HEK293 (cell line): ENCODE measurements around the gene ARHGAP24.
"Not testable (repeated sequence)": the region's sequence is repeated elsewhere in the genome, so short reads cannot be mapped to it uniquely, and the experiment has no call there.

ENCODE experiments used
- CTCF ChIA-PET: fragments of 350-600 bp; formaldehyde crosslinking; extraction: SDS; loops from one replicate; lab custom pipeline; 2021; ENCODE audit warnings: antibody characterized with exemption; lab: Yijun Ruan, JAX
- POLR2A ChIA-PET: fragments of 300-600 bp; formaldehyde crosslinking; extraction: SDS; loops from one replicate; lab custom pipeline; 2020; ENCODE audit warnings: antibody characterized with exemption, inconsistent platforms; lab: Yijun Ruan, JAX
- H3K27ac ChIP-seq: fragments of 200-500 bp; sonication (Bioruptor generic); 2 replicates; pipeline ENCODE4 v1.5.1; 2014; ENCODE audit warnings: low read depth, low read length, control low read depth, inconsistent platforms; ENCODE audit errors: extremely low read depth
- H3K36me3 ChIP-seq, 2 experiments: fragments of 200-500 bp in 1 of 2; sonication (Bioruptor generic) in 1 of 2; 1 replicate in 1 of 2; 2 replicates in 1 of 2; pipeline ENCODE4 v1.5.1; 2014 to 2017; ENCODE audit warnings: inconsistent platforms in 2 of 2, low read length in 2 of 2; ENCODE audit not compliant: control insufficient read depth in 2 of 2, insufficient read depth in 1 of 2
- H3K4me1 ChIP-seq: fragments of 200-500 bp; sonication (Bioruptor generic); 2 replicates; pipeline ENCODE4 v1.5.1; 2014; ENCODE audit warnings: mild to moderate bottlenecking, low read length, inconsistent platforms; ENCODE audit not compliant: control insufficient read depth, insufficient read depth
- H3K4me3 ChIP-seq: 2 replicates; pipeline ENCODE4 v1.5.1; 2011; ENCODE audit warnings: low read depth, mild to moderate bottlenecking, control low read depth, low read length, moderate library complexity
- H3K9me3 ChIP-seq: fragments of 200-500 bp; sonication (Bioruptor generic); 2 replicates; pipeline ENCODE4 v1.5.1; 2014; ENCODE audit warnings: low read depth, low read length, inconsistent platforms; ENCODE audit not compliant: control insufficient read depth, insufficient read depth
- HOXC10 ChIP-seq: sonication (generic); formaldehyde crosslinking; IDR thresholded peaks from 2 replicates; pipeline ENCODE4 v1.8.1; 2023; ENCODE audit warnings: mild to moderate bottlenecking, missing genetic modification reagents
- MZF1 ChIP-seq: fragments of 450-650 bp; formaldehyde crosslinking; IDR thresholded peaks from 2 replicates; pipeline ENCODE4 v1.5.1; 2017; ENCODE audit warnings: missing biosample characterization, missing genetic modification characterization, borderline replicate concordance
- TCF7L2 ChIP-seq: IDR thresholded peaks from 2 replicates; pipeline ENCODE4 v1.6.1; 2011; ENCODE audit warnings: low read depth, mild to moderate bottlenecking, inconsistent platforms, low read length, moderate library complexity, borderline replicate concordance
- ZBTB1 ChIP-seq: fragments of 450-650 bp; formaldehyde crosslinking; IDR thresholded peaks from 2 replicates; pipeline ENCODE4 v1.5.1; 2016; ENCODE audit warnings: missing biosample characterization, missing genetic modification characterization
- ZFHX2 ChIP-seq: fragments of 450-650 bp; formaldehyde crosslinking; conservative IDR thresholded peaks from 2 replicates; pipeline ENCODE4 v1.5.1; 2016; ENCODE audit warnings: missing biosample characterization, missing genetic modification characterization
- ZNF133 ChIP-seq: fragments of 450-650 bp; formaldehyde crosslinking; IDR thresholded peaks from 2 replicates; pipeline ENCODE4 v1.5.1; 2016; ENCODE audit warnings: missing biosample characterization, missing genetic modification characterization
- ZNF138 ChIP-seq: fragments of 450-650 bp; formaldehyde crosslinking; IDR thresholded peaks from 2 replicates; pipeline ENCODE4 v1.5.1; 2016; ENCODE audit warnings: missing biosample characterization, missing genetic modification characterization, borderline replicate concordance
- ZNF140 ChIP-seq: fragments of 450-650 bp; formaldehyde crosslinking; IDR thresholded peaks from 2 replicates; pipeline ENCODE4 v1.5.1; 2016; ENCODE audit warnings: missing biosample characterization, missing genetic modification characterization
- ZNF146 ChIP-seq: fragments of 450-650 bp; formaldehyde crosslinking; IDR thresholded peaks from 2 replicates; pipeline ENCODE4 v1.5.1; 2016; ENCODE audit warnings: missing biosample characterization, missing genetic modification characterization
- ZNF155 ChIP-seq: fragments of 450-650 bp; formaldehyde crosslinking; IDR thresholded peaks from 2 replicates; pipeline ENCODE4 v1.5.1; 2016; ENCODE audit warnings: missing biosample characterization, missing genetic modification characterization
- ZNF16 ChIP-seq: fragments of 450-650 bp; formaldehyde crosslinking; IDR thresholded peaks from 2 replicates; pipeline ENCODE4 v1.5.1; 2016; ENCODE audit warnings: low read depth, missing biosample characterization, missing genetic modification characterization
- ZNF266 ChIP-seq: fragments of 450-650 bp; formaldehyde crosslinking; IDR thresholded peaks from 2 replicates; pipeline ENCODE4 v1.5.1; 2016; ENCODE audit warnings: missing biosample characterization, missing genetic modification characterization, low read depth
- ZNF501 ChIP-seq: fragments of 450-650 bp; formaldehyde crosslinking; IDR thresholded peaks from 2 replicates; pipeline ENCODE4 v1.5.1; 2016; ENCODE audit warnings: missing biosample characterization, missing genetic modification characterization
- ZNF544 ChIP-seq: fragments of 450-650 bp; formaldehyde crosslinking; IDR thresholded peaks from 2 replicates; pipeline ENCODE4 v1.5.0; 2017; ENCODE audit warnings: missing biosample characterization, missing genetic modification characterization
- ZNF561 ChIP-seq: fragments of 450-650 bp; IDR thresholded peaks from 2 replicates; pipeline ENCODE4 v1.5.1; 2018; ENCODE audit warnings: missing biosample characterization, missing genetic modification characterization, borderline replicate concordance
- ZSCAN16 ChIP-seq: fragments of 450-650 bp; formaldehyde crosslinking; IDR thresholded peaks from 2 replicates; pipeline ENCODE4 v1.5.1; 2016; ENCODE audit warnings: missing biosample characterization, missing genetic modification characterization
- TF ChIP-seq, protein P1 (sequence below): fragments of 450-650 bp; formaldehyde crosslinking; IDR thresholded peaks from 2 replicates; pipeline ENCODE4 v1.5.1; 2017; ENCODE audit warnings: missing biosample characterization, missing genetic modification characterization

The ARHGAP24 gene

DNA sequence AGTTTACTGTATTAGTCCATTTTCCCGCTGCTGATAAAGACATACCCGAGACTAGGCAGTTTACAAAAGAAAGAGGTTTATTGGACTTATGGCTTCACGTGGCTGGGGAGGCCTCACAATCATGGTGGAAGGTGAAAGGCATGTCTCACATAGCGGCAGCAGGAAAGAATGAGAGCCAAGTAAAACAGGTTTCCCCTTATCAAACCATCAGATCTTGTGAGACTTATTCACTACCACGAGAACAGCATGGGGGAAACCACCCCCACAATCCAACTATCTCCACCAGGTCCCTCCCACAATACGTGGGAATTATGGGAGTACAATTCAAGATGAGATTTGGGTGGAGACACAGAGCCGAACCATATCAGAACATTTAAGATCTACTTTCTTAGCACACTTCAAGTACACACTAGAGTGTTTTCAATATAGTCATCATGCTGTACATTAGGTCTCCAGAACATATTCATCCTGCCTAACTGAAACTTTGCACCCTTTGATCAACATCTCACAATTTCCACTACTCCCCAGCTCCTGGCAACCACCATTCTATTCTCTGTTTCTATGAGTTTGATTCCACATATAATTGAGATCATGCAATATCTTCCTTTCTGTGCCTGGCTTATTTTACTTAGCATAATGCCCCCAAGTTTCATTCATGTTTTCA lies 341.0 kb downstream of the ARHGAP24 start:
- TF ChIP-seq ZNF140 (tag by site-specific recombination) (no peak), ZNF138 (tag by site-specific recombination) (no peak), ZNF544 (no peak), ZNF16 (tag by site-specific recombination) (no peak), TCF7L2 (no peak), MZF1 (tag by site-specific recombination) (no peak), ZNF155 (tag by site-specific recombination) (no peak), ZNF501 (no peak), ZNF266 (tag by site-specific recombination) (no peak)
- Histone ChIP-seq H3K4me3 (no peak overlapping the region), H3K9me3 (no peaks in the 10 kb centered on the region), H3K27ac (no peak overlapping the region), H3K36me3 (no peaks in the 10 kb centered on the region), H3K4me1 (no peaks in the 10 kb centered on the region)
- CTCF ChIA-PET = no interaction called here
- POLR2A ChIA-PET = no interaction called here

DNA sequence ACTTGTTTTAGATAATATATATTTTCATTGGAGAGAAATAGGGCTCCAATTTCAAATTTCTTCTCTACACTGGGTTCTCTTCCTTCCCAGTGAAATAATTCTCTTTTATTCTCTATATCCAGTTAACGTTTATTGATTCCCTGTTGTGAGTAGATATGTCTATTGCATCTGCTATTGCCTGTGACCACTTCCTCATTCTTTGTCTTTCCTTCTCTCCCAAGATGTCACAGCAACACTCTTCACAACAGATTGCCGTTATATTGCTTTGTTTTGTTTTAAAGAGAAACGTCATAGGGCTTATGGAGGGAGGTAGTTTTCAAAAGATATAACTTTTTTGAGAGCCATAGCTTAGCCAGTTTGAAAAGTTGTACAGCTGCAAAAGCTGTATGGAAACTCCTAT lies 343.8 kb downstream of the ARHGAP24 start:
- no peaks in the 10 kb centered on the region for H3K36me3 ChIP-seq
- no peak overlapping the region for H3K27ac ChIP-seq
- CTCF ChIA-PET = no interaction called here
- H3K4me3 ChIP-seq = no peak overlapping the region
- H3K9me3 ChIP-seq = no peaks in the 10 kb centered on the region
- TF ChIP-seq, protein P1, sequence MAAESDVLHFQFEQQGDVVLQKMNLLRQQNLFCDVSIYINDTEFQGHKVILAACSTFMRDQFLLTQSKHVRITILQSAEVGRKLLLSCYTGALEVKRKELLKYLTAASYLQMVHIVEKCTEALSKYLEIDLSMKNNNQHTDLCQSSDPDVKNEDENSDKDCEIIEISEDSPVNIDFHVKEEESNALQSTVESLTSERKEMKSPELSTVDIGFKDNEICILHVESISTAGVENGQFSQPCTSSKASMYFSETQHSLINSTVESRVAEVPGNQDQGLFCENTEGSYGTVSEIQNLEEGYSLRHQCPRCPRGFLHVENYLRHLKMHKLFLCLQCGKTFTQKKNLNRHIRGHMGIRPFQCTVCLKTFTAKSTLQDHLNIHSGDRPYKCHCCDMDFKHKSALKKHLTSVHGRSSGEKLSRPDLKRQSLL (tag by site-specific recombination) = no peak
- no peak for TF ChIP-seq ZBTB1
- no peak for TF ChIP-seq ZNF561 (tag by site-specific recombination)
- no peak for TF ChIP-seq ZSCAN16 (tag by site-specific recombination)
- no peak for TF ChIP-seq HOXC10 (CRISPR knock-in tag)
- TF ChIP-seq, all 188 proteins: peak for 0
- POLR2A ChIA-PET = no interaction called here
- no peaks in the 10 kb centered on the region for H3K4me1 ChIP-seq

DNA sequence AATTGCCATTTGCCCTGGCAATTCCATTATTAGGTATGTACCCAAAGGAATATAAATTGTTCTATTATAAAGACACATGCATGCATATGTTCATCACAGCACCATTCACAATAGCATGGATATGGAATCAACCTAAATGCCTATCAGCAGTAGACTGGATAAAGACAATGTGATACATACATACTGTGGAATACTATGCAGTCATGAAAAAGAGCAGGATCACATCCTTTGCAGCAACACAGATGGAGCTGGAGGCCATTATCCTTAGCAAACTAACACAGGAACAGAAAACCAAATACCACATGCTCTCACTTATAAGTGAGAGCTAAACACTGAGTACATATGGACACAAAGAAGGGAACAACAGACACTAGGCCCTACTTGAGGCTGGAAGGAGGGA lies 345.2 kb downstream of the ARHGAP24 start:
- TF ChIP-seq ZNF146 (tag by site-specific recombination) = peak; percentile 86
- CTCF ChIA-PET = interaction anchor here (1.0 kb wide), 1 partner anchor 23 kb away, joined by 3 read pairs; no protein-coding TSS in a partner anchor
- H3K9me3 ChIP-seq, H3K4me1 ChIP-seq, H3K36me3 ChIP-seq, POLR2A ChIA-PET, H3K4me3 ChIP-seq, H3K27ac ChIP-seq: not testable (repeated sequence)

DNA sequence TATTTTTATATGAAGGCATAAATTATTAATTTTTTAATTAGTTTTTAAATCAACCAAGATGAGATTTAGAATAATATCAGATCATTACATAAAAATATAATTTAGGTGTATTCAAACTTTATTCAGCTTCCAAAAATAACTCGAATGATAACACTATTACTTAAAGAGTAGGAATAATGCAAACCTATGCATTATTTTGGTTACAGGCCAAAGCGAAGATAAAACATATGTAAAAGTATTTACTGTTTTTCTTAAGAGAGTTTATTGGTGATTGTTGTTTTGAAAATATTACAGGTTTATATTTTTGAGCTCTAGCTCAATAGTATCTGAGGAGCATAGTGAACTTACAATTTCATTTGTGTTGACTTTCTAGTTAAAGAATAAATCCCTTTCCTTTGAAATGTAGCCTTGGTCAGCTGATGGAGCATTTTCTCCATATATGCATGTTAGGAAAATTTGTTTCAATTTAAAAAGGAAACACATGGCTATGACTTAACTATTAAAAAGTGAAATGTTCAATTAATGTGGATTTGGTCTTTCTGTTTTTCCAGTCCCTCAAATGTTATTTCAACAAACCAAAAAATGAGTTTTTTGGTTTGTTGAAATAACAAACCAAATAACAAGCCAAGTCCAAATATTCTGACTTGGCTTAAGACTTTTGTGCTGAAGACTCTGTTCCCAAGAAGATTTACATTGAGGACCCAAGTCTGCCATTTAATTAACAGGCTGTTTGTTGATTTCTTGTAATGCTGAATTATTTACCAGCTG lies 346.9 kb downstream of the ARHGAP24 start:
- CTCF ChIA-PET = interaction anchor here (0.9 kb wide), 1 partner anchor 147 kb away, joined by 4 read pairs; no protein-coding TSS in a partner anchor

More for the DNA sequence above, 346.9 kb downstream of the ARHGAP24 start:
- POLR2A ChIA-PET = no interaction called here
- no peaks in the 10 kb centered on the region for H3K9me3 ChIP-seq
- no peak for TF ChIP-seq ZFHX2 (tag by site-specific recombination)
- peak; percentile 65; the same call in 1 of the 2 replicates for TF ChIP-seq ZNF133 (tag by site-specific recombination)
- H3K4me1 ChIP-seq = peaks cover 5% of the 10 kb centered on the region; the same call in 1 of the 2 replicates
- H3K4me3 ChIP-seq = no peak overlapping the region
- no peak overlapping the region for H3K27ac ChIP-seq
- H3K36me3 ChIP-seq = no peaks in the 10 kb centered on the region
